Brain pericyte (primary cell): ENCODE measurements around the gene WNT3.

Source experiments
- DNase-seq: peaks from one replicate; pipeline ENCODE4 v3.0.0-alpha.2; 2012; ENCODE audit warnings: low read depth, low spot score

The WNT3 gene

GRCh38 chr17:46836500-46836899 is 18.0 kb upstream of the WNT3 start:
- DNase-seq: no peak

DNA sequence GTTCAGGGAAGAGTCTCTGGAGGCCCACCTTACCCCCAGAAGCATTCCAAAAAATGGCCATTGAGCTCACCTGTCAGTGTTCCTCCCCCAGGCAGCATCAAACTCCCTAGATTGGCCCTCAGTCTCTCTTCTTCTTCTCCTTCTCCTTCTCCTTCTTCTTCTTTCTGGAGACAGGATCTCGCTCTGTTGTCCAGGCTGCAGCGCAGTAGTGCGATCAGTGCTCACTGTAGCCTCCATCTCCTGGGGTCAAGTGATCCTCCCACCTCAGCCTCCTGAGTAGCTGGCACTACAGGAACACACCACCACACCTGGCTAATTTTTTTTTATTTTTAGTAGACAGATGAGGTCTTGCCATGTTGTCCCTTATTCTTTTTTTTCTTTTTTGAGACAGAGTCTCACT is 16.4 kb upstream of the WNT3 start:
- no peak for DNase-seq

GRCh38 chr17:46833840-46834208 is 15.3 kb upstream of the WNT3 start:
- no peak for DNase-seq

GRCh38 chr17:46832945-46833839 is 14.7 kb upstream of the WNT3 start:
- no peak for DNase-seq

GRCh38 chr17:46832331-46832821 is 13.9 kb upstream of the WNT3 start:
- no peak for DNase-seq

DNA sequence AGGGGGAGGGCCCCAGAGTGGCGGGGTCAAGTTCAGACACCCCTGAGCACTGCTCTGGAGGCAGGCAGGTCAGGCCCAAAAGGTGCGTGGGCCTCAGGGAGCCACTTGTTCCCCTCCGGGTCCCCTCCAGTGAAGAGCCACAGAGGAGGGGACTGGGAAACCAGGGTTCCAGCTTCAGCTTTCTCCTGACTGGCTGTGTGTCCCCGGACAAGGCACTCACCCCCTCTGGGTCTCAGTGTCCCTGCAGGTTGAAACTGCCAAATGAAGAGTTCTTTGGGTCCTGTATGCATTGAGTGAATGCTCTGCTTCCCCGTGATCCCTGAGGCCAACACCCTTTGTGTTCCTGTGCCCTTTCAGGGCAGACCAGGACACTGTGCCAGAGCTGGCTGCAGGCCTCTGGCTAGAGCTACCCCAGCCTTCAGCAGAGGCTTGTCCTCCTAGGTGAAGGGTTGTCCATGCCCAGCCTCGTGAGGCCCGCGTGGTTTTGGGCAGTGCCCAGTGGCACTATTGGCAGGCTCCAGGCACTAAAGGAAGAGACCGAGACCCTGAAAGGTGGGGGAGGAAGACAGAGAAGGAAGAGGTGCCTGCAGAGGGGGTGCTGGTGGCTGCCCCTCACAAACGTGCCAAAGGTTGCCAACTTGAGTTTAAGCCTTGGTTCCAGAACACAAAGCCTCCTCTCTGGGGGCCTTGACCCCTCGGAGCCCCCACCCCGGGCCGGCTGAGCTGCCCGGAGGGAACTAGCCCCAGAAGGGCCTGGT is 13.3 kb upstream of the WNT3 start:
- no peak for DNase-seq

DNA sequence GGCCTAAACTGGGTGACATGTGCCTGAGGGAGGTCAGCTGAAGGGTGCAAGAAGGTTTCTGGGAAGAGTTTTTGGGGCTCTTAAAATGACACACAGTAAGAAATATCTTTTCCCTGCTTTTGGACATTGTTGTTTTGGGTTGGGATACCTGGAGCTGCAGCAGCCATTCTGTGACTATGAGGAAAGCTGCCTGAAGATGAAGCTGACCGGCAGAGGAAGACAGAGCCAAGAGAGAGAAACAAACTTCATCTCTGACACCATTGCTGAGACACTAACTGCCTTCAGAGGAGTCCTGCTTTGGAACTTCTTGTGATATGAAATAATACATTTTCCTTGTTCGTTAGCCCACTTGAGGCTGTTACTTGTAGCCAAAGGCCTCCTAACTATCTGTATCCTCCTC is 8.8 kb upstream of the WNT3 start:
- DNase-seq: no peak

DNA sequence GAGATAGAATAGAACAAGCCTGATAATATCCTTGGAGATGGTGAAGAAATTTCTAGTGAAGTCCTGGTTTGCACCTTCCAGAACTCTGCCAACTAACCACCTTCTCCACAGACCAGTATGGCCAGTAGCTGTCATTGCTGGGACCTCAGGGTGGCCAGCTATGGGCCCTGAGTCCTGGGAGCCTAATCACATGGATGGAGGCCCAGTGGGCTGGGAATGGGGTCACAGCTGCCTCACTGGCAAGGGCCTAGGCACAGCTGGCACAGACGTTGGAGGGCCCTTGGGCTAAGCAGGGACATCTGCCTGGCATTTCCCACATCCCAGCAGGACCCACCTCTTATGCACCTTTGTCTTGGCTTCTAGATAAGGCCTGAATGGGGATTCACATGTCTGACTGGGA is 7.6 kb upstream of the WNT3 start:
- DNase-seq: no peak

DNA sequence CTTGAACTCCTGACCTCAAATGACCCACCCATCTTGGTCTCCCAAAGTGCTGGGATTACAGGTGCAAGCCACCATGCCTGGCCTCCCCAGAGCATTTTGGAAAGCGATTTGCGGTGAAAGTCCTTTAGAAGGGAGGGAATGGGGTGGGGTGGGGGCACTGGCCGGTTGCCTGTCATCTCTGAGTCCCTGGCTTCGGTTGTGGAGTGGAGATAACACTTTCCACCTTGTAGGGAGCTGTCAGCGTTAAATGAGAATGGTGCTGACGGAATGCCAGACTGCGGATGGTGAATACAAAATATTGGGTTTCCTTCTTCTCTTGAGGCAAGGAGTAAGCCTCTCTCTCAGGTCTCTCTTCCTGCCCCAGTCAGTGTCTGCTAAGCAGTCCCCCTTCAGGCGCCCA is 5.2 kb upstream of the WNT3 start:
- no peak for DNase-seq

GRCh38 chr17:46822388-46822921 is 4.0 kb upstream of the WNT3 start:
- no peak for DNase-seq

GRCh38 chr17:46821482-46822387 is 3.2 kb upstream of the WNT3 start:
- no peak for DNase-seq

- no peak for DNase-seq
These were observed 2.3 kb upstream of the WNT3 start for GRCh38 chr17:46820592-46821450.

DNA sequence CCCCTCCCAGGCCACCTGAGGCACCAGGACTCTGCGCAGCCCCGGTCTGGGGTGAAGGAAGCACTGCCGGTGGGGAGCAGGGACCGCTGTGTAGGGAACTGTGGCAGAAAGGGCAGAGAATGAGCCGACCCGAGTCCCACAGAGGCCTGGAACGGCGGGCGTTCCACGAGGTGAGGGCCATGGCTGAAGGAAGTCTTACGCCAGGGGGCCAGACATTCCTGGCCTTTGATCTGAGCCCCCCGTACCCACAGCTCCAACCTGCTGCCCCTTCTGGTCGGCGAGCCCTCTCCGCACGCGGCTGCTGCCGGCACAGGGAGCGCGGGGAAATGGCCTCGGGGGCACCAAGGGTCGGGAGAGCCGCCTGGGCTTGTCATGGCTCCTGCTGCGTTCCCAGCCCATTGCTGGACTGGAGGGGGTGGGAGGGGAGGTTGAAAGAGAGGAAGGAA is 1.4 kb upstream of the WNT3 start:
- no peak for DNase-seq

DNA sequence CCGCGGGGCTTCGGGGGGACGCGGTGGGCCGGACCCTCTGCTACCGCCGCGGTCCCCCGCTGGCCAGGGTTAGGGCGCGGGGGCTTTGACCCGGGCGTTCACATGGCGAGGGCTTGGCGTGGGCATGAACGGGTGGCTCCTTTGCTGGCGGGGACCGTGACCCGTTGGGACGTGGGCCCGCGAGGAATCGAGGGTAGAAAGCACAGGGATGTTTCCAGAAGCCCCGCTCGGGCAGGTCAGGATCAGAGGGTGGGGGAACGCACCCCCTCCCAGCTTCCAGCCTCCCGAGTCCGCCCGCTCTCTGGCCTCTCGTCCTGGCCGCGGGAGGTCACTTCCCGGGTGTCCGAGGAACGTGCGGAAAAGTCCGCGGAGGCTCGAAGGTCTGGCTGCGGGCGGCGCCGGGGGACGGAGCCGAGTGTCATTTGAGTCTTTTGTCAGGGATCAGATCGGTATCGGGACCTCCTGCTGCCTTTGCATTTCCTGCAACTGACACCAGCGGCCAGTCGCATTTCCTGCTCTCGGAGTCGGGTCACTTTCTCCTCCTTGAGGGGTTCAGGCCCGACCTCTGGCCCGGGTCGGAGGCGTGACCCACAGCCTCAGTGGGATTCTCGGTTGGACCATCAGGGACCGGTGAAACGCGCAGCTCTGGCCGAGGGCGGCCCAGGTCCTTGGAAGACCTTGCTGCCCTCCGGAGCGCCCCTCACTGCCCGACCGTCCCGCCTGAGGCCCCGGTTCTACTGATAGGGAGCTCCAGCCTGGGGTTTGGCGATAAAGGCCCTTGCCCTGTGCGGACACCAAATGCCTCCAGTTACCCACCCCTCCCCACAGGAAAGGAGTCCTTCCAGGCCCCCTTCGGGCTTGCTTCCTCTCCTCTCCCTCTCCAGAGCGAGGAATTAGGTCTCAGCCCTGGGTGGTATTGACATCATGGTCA is 702 bp upstream of the WNT3 start:
- DNase-seq: no peak

- no peak for DNase-seq
These were observed 637 bp downstream of the WNT3 start for GRCh38 chr17:46817901-46818209.

- DNase-seq: no peak
These were observed 1.2 kb downstream of the WNT3 start for GRCh38 chr17:46817151-46817900.

GRCh38 chr17:46815474-46816353 is 2.8 kb downstream of the WNT3 start:
- DNase-seq: no peak

GRCh38 chr17:46814446-46814845 is 4.0 kb downstream of the WNT3 start:
- no peak for DNase-seq
